ENCODE data around the gene PICALM.

The PICALM gene

GRCh38 chr11:85976525-85976924, 92.4 kb downstream of the PICALM start:
- Histone ChIP-seq H3K4me2 (ENCODE audit: insufficient read depth, low read length) (no peak overlapping the region), H3K4me3 (ENCODE audit: low read depth in 1 of 2, low read length in 2 of 2) (no peak overlapping the region), H2AFZ (ENCODE audit: low read depth, low read length) (no peak overlapping the region), H3K79me2 (ENCODE audit: insufficient read depth, low read length) (no peaks in the 10 kb centered on the region; the same call in 1 of the 2 replicates), H3K36me3 (ENCODE audit: insufficient read depth, low read length) (peaks cover 88% of the 10 kb centered on the region), H3K4me1 (ENCODE audit: insufficient read depth, low read length) (no peaks in the 10 kb centered on the region), H3K27ac (ENCODE audit: low read length) (no peak overlapping the region), H3K9ac (ENCODE audit: low read depth, low read length) (no peak overlapping the region), H3K27me3 (ENCODE audit: insufficient read depth, low read length, poor library complexity) (no peaks in the 10 kb centered on the region), H3K9me3 (ENCODE audit: insufficient read depth, low read length, severe bottlenecking) (no peaks in the 10 kb centered on the region), H4K20me1 (ENCODE audit: insufficient read depth, low read length) (no peaks in the 10 kb centered on the region)
- ATAC-seq (ENCODE audit: insufficient read depth, low read depth) (no peak), DNase-seq (no peak)
- no peak for TF ChIP-seq EZH2 (IDR thresholded peaks at IDR 0.05; ENCODE audit: borderline replicate concordance, low read depth, low read length, severe bottlenecking)
- TF ChIP-seq, protein P1, sequence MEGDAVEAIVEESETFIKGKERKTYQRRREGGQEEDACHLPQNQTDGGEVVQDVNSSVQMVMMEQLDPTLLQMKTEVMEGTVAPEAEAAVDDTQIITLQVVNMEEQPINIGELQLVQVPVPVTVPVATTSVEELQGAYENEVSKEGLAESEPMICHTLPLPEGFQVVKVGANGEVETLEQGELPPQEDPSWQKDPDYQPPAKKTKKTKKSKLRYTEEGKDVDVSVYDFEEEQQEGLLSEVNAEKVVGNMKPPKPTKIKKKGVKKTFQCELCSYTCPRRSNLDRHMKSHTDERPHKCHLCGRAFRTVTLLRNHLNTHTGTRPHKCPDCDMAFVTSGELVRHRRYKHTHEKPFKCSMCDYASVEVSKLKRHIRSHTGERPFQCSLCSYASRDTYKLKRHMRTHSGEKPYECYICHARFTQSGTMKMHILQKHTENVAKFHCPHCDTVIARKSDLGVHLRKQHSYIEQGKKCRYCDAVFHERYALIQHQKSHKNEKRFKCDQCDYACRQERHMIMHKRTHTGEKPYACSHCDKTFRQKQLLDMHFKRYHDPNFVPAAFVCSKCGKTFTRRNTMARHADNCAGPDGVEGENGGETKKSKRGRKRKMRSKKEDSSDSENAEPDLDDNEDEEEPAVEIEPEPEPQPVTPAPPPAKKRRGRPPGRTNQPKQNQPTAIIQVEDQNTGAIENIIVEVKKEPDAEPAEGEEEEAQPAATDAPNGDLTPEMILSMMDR (IDR thresholded peaks at IDR 0.05; ENCODE audit: borderline replicate concordance, extremely low read depth, low read length, poor library complexity, severe bottlenecking): no peak

- Histone ChIP-seq H3K4me1 (ENCODE audit: insufficient read depth, low read length) (no peaks in the 10 kb centered on the region), H3K27me3 (ENCODE audit: insufficient read depth, low read length, poor library complexity) (no peaks in the 10 kb centered on the region), H3K36me3 (ENCODE audit: insufficient read depth, low read length) (peaks cover 82% of the 10 kb centered on the region), H3K9me3 (ENCODE audit: insufficient read depth, low read length, severe bottlenecking) (no peaks in the 10 kb centered on the region), H3K27ac (ENCODE audit: low read length) (no peak overlapping the region), H3K4me3 (ENCODE audit: low read depth in 1 of 2, low read length in 2 of 2) (no peak overlapping the region), H3K9ac (ENCODE audit: low read depth, low read length) (no peak overlapping the region), H3K79me2 (ENCODE audit: insufficient read depth, low read length) (no peaks in the 10 kb centered on the region; the same call in 1 of the 2 replicates), H3K4me2 (ENCODE audit: insufficient read depth, low read length) (no peak overlapping the region), H4K20me1 (ENCODE audit: insufficient read depth, low read length) (no peaks in the 10 kb centered on the region), H2AFZ (ENCODE audit: low read depth, low read length) (no peak overlapping the region)
- ATAC-seq (ENCODE audit: insufficient read depth, low read depth) (no peak), DNase-seq (no peak)
- TF ChIP-seq, protein P1 (IDR thresholded peaks at IDR 0.05; ENCODE audit: borderline replicate concordance, extremely low read depth, low read length, poor library complexity, severe bottlenecking): no peak
- TF ChIP-seq EZH2 (IDR thresholded peaks at IDR 0.05; ENCODE audit: borderline replicate concordance, low read depth, low read length, severe bottlenecking): no peak
These were observed 94.8 kb downstream of the PICALM start for GRCh38 chr11:85974122-85974521.

GRCh38 chr11:85970593-85970992, 98.3 kb downstream of the PICALM start:
- no peak overlapping the region for H3K4me3 ChIP-seq (ENCODE audit: low read depth in 1 of 2, low read length in 2 of 2)
- H3K4me2 ChIP-seq (ENCODE audit: insufficient read depth, low read length): no peak overlapping the region
- H2AFZ ChIP-seq (ENCODE audit: low read depth, low read length): no peak overlapping the region
- no peak overlapping the region for H3K9ac ChIP-seq (ENCODE audit: low read depth, low read length)
- H3K36me3 ChIP-seq (ENCODE audit: insufficient read depth, low read length): peaks cover 80% of the 10 kb centered on the region
- H4K20me1 ChIP-seq (ENCODE audit: insufficient read depth, low read length): no peaks in the 10 kb centered on the region
- no peak for TF ChIP-seq EZH2 (IDR thresholded peaks at IDR 0.05; ENCODE audit: borderline replicate concordance, low read depth, low read length, severe bottlenecking)
- TF ChIP-seq, protein P1 (IDR thresholded peaks at IDR 0.05; ENCODE audit: borderline replicate concordance, extremely low read depth, low read length, poor library complexity, severe bottlenecking): no peak
- DNase-seq (no peak), ATAC-seq (ENCODE audit: insufficient read depth, low read depth) (no peak)
- no peaks in the 10 kb centered on the region for H3K79me2 ChIP-seq (ENCODE audit: insufficient read depth, low read length)
- no peaks in the 10 kb centered on the region for H3K4me1 ChIP-seq (ENCODE audit: insufficient read depth, low read length)
- no peaks in the 10 kb centered on the region for H3K27me3 ChIP-seq (ENCODE audit: insufficient read depth, low read length, poor library complexity)
- no peak overlapping the region for H3K27ac ChIP-seq (ENCODE audit: low read length)
- H3K9me3 ChIP-seq (ENCODE audit: insufficient read depth, low read length, severe bottlenecking): no peaks in the 10 kb centered on the region

DNA sequence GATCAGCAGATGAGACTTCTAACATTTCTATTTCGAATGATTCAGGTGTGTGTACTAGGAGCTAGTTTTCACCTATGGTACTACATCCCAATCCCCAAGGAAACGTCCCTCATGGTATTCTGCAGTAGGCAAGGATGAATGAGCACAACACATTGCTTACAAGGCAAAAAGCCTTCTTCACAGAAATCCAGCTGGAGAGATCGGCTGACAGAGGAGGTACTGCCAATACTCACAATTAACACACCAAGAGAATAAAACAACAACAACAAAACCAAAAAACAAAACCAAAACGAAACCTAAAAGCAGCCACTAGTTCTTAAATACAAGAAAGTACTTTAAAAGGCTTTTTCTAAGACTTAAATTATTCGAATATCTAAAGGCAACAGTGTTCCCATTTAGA, 101.4 kb downstream of the PICALM start:
- Histone ChIP-seq H3K4me1 (ENCODE audit: insufficient read depth, low read length) (no peaks in the 10 kb centered on the region), H3K27me3 (ENCODE audit: insufficient read depth, low read length, poor library complexity) (no peaks in the 10 kb centered on the region), H3K36me3 (ENCODE audit: insufficient read depth, low read length) (peaks cover 78% of the 10 kb centered on the region), H4K20me1 (ENCODE audit: insufficient read depth, low read length) (no peaks in the 10 kb centered on the region), H3K4me2 (ENCODE audit: insufficient read depth, low read length) (no peak overlapping the region), H3K4me3 (ENCODE audit: low read depth in 1 of 2, low read length in 2 of 2) (no peak overlapping the region), H3K27ac (ENCODE audit: low read length) (no peak overlapping the region), H3K79me2 (ENCODE audit: insufficient read depth, low read length) (no peaks in the 10 kb centered on the region), H3K9me3 (ENCODE audit: insufficient read depth, low read length, severe bottlenecking) (no peaks in the 10 kb centered on the region), H3K9ac (ENCODE audit: low read depth, low read length) (no peak overlapping the region), H2AFZ (ENCODE audit: low read depth, low read length) (no peak overlapping the region)
- TF ChIP-seq, protein P1 (IDR thresholded peaks at IDR 0.05; ENCODE audit: borderline replicate concordance, extremely low read depth, low read length, poor library complexity, severe bottlenecking): no peak
- no peak for TF ChIP-seq EZH2 (IDR thresholded peaks at IDR 0.05; ENCODE audit: borderline replicate concordance, low read depth, low read length, severe bottlenecking)
- ATAC-seq (ENCODE audit: insufficient read depth, low read depth) (no peak), DNase-seq (no peak)
